ENCODE results near the gene SLC27A2. TPM values are rescaled to one million over a fixed set of nuclear protein-coding genes. Genes with fewer than 3 reads are reported as not detected.

SLC27A2 gene
- total RNA-seq, 2 experiments from 2014 or later: not detected

GRCh38 chr15:50138391-50138790 is 43.6 kb upstream of the SLC27A2 start:
- Histone ChIP-seq H3K4me2 (ENCODE audit: low read length) (no peak overlapping the region), H2AFZ (ENCODE audit: low read length) (no peak overlapping the region), H3K9me2 (ENCODE audit: insufficient read depth, low read length) (no peaks in the 10 kb centered on the region), H4K20me1 (ENCODE audit: insufficient read depth, low read length) (no peaks in the 10 kb centered on the region), H3K4me1 (ENCODE audit: insufficient read depth, low read length, poor library complexity, severe bottlenecking) (no peaks in the 10 kb centered on the region), H3K9me3 (ENCODE audit: low read length) (no peaks in the 10 kb centered on the region), H3K36me3 (ENCODE audit: insufficient read depth, low read length) (no peaks in the 10 kb centered on the region), H3K27ac (ENCODE audit: low read depth, low read length, poor library complexity, severe bottlenecking) (no peak overlapping the region), H3K4me3 (ENCODE audit: low read depth, low read length, poor library complexity, severe bottlenecking) (no peak overlapping the region), H3K79me2 (ENCODE audit: insufficient read depth, low read depth, low read length) (no peaks in the 10 kb centered on the region)
- BruUV-seq (replicated peaks): no TSS peak
- intact Hi-C loops (cut with micrococcal nuclease; ENCODE audit: unreplicated experiment): no loop called here
- ChIA-PET CTCF (ENCODE audit: unreplicated experiment) (no interaction called here), POLR2A (no interaction called here)
- TF ChIP-seq CTCF (conservative IDR thresholded peaks at IDR 0.05; ENCODE audit: low read length) (no peak), EZH2phosphoT487 (IDR thresholded peaks at IDR 0.05; ENCODE audit: borderline replicate concordance, low read depth, low read length) (no peak)
- no peak for DNase-seq (ENCODE audit: low spot score)

GRCh38 chr15:50140098-50140497 is 41.9 kb upstream of the SLC27A2 start:
- Histone ChIP-seq H3K79me2 (ENCODE audit: insufficient read depth, low read depth, low read length) (no peaks in the 10 kb centered on the region), H2AFZ (ENCODE audit: low read length) (no peak overlapping the region), H3K4me2 (ENCODE audit: low read length) (no peak overlapping the region), H3K27ac (ENCODE audit: low read depth, low read length, poor library complexity, severe bottlenecking) (no peak overlapping the region), H3K4me1 (ENCODE audit: insufficient read depth, low read length, poor library complexity, severe bottlenecking) (no peaks in the 10 kb centered on the region), H3K9me2 (ENCODE audit: insufficient read depth, low read length) (no peaks in the 10 kb centered on the region), H3K9me3 (ENCODE audit: low read length) (no peaks in the 10 kb centered on the region), H4K20me1 (ENCODE audit: insufficient read depth, low read length) (no peaks in the 10 kb centered on the region), H3K36me3 (ENCODE audit: insufficient read depth, low read length) (no peaks in the 10 kb centered on the region), H3K4me3 (ENCODE audit: low read depth, low read length, poor library complexity, severe bottlenecking) (no peak overlapping the region)
- DNase-seq (ENCODE audit: low spot score): no peak
- no TSS peak for BruUV-seq (replicated peaks)
- POLR2A ChIA-PET: interaction anchor here (0.6 kb wide), 1 partner anchor 780 kb away, joined by 3 read pairs; no protein-coding TSS in a partner anchor
- CTCF ChIA-PET (ENCODE audit: unreplicated experiment): no interaction called here
- intact Hi-C loops (cut with micrococcal nuclease; ENCODE audit: unreplicated experiment): loop anchor here (10.0 kb wide), 1 partner anchor 1275 kb away; no protein-coding TSS in a partner anchor
- TF ChIP-seq CTCF (conservative IDR thresholded peaks at IDR 0.05; ENCODE audit: low read length) (no peak), EZH2phosphoT487 (IDR thresholded peaks at IDR 0.05; ENCODE audit: borderline replicate concordance, low read depth, low read length) (no peak)

GRCh38 chr15:50140983-50141382 is 41.0 kb upstream of the SLC27A2 start:
- ChIA-PET POLR2A (no interaction called here), CTCF (ENCODE audit: unreplicated experiment) (no interaction called here)
- TF ChIP-seq CTCF (conservative IDR thresholded peaks at IDR 0.05; ENCODE audit: low read length) (no peak), EZH2phosphoT487 (IDR thresholded peaks at IDR 0.05; ENCODE audit: borderline replicate concordance, low read depth, low read length) (no peak)
- Histone ChIP-seq H4K20me1 (ENCODE audit: insufficient read depth, low read length) (no peaks in the 10 kb centered on the region), H3K9me3 (ENCODE audit: low read length) (no peaks in the 10 kb centered on the region), H3K4me2 (ENCODE audit: low read length) (no peak overlapping the region), H3K79me2 (ENCODE audit: insufficient read depth, low read depth, low read length) (no peaks in the 10 kb centered on the region), H3K4me1 (ENCODE audit: insufficient read depth, low read length, poor library complexity, severe bottlenecking) (no peaks in the 10 kb centered on the region), H3K9me2 (ENCODE audit: insufficient read depth, low read length) (no peaks in the 10 kb centered on the region), H3K27ac (ENCODE audit: low read depth, low read length, poor library complexity, severe bottlenecking) (no peak overlapping the region), H2AFZ (ENCODE audit: low read length) (no peak overlapping the region), H3K36me3 (ENCODE audit: insufficient read depth, low read length) (no peaks in the 10 kb centered on the region), H3K4me3 (ENCODE audit: low read depth, low read length, poor library complexity, severe bottlenecking) (no peak overlapping the region)
- intact Hi-C loops (cut with micrococcal nuclease; ENCODE audit: unreplicated experiment): loop anchor here (10.0 kb wide), 1 partner anchor 1276 kb away; no protein-coding TSS in a partner anchor
- BruUV-seq (replicated peaks): no TSS peak
- no peak for DNase-seq (ENCODE audit: low spot score)
